GM23338 (cell line): ENCODE results near the gene HDAC1.

Experiments used
- CREB1 ChIP-seq: fragments of 250-450 bp; sonication (Bioruptor Pico); IDR thresholded peaks from 2 replicates; pipeline ENCODE4 v1.5.0; 2020; ENCODE audit warnings: low read depth, mild to moderate bottlenecking, moderate library complexity
- CTCF ChIP-seq, 2 experiments: fragments of 200-600 bp in 1 of 2; sonication (generic) in 1 of 2; conservative IDR thresholded peaks; 2 replicates each; pipeline versions ENCODE4 v1.5.1 to v1.6.1; 2016 to 2017; ENCODE audit warnings: antibody characterized with exemption in 2 of 2, low read depth in 2 of 2, mild to moderate bottlenecking in 2 of 2, moderate library complexity in 1 of 2
- ETS1 ChIP-seq: IDR thresholded peaks from 2 replicates; pipeline ENCODE4 v1.6.1; 2016; ENCODE audit warnings: antibody characterized with exemption
- EZH2 ChIP-seq: fragments of 200-600 bp; sonication (generic); IDR thresholded peaks from one replicate; pipeline ENCODE4 v1.8.0; 2017; ENCODE audit warnings: antibody characterized with exemption, mild to moderate bottlenecking, low read depth; ENCODE audit not compliant: unreplicated experiment
- POLR2AphosphoS5 ChIP-seq: IDR thresholded peaks from 2 replicates; pipeline ENCODE4 v1.6.1; 2016; ENCODE audit warnings: antibody characterized with exemption, low read depth
- REST ChIP-seq: IDR thresholded peaks from one replicate; pipeline ENCODE4 v1.6.1; 2018; ENCODE audit warnings: antibody characterized with exemption; ENCODE audit not compliant: unreplicated experiment
- ZNF114 ChIP-seq: fragments of 250-450 bp; sonication (Bioruptor Pico); IDR thresholded peaks from 2 replicates; pipeline ENCODE4 v1.5.0; 2020; ENCODE audit warnings: mild to moderate bottlenecking, moderate library complexity

GRCh38 chr1:32289256-32289655, 2.6 kb upstream of the HDAC1 start:
- no peak for TF ChIP-seq REST
- no peak for TF ChIP-seq CTCF (conservative IDR thresholded peaks at IDR 0.05; ENCODE audit: low read depth in 2 of 2)
- no peak for TF ChIP-seq ZNF114 (CRISPR knock-in tag)
- no peak for TF ChIP-seq POLR2AphosphoS5
- TF ChIP-seq CREB1 (CRISPR knock-in tag) = no peak
- no peak for TF ChIP-seq EZH2
- no peak for TF ChIP-seq ETS1
